Esophagus (tissue), 2 donors: ENCODE measurements around the gene SECISBP2. TPM values are rescaled to one million over a fixed set of nuclear protein-coding genes. Genes with fewer than 3 reads are reported as not detected.

Experiments
- H3K27ac ChIP-seq, 2 donors: one replicate each; pipeline ENCODE4 v1.5.1; 2013; ENCODE audit warnings: low read depth in 2 of 2, mild to moderate bottlenecking in 2 of 2, inconsistent platforms in 1 of 2, low read length in 1 of 2, moderate library complexity in 1 of 2
- H3K27me3 ChIP-seq, 2 donors: one replicate each; pipeline ENCODE4 v1.6.1; 2013; ENCODE audit warnings: low read length in 2 of 2, control low read depth in 1 of 2, mild to moderate bottlenecking in 1 of 2; ENCODE audit not compliant: insufficient read depth in 2 of 2, control insufficient read depth in 1 of 2
- H3K36me3 ChIP-seq, 2 donors: one replicate each; pipeline ENCODE4 v1.6.1; 2013; ENCODE audit warnings: low read length in 1 of 2; ENCODE audit not compliant: control insufficient read depth in 2 of 2, insufficient read depth in 2 of 2
- H3K4me1 ChIP-seq, 2 donors: one replicate each; pipeline ENCODE4 v1.6.1; 2013; ENCODE audit warnings: low read length in 1 of 2; ENCODE audit not compliant: control insufficient read depth in 2 of 2, insufficient read depth in 2 of 2
- H3K4me3 ChIP-seq, 2 donors: one replicate each; pipeline ENCODE4 v1.5.1; 2013; ENCODE audit warnings: low read length in 2 of 2, mild to moderate bottlenecking in 2 of 2, low read depth in 1 of 2, moderate library complexity in 1 of 2
- H3K9me3 ChIP-seq, 2 donors: one replicate each; pipeline ENCODE4 v1.6.1; 2013; ENCODE audit warnings: mild to moderate bottlenecking in 2 of 2, low read depth in 1 of 2, low read length in 1 of 2, moderate library complexity in 1 of 2; ENCODE audit not compliant: control insufficient read depth in 2 of 2, insufficient read depth in 1 of 2
- WGBS, 2 donors: extraction: QIAGEN DNeasy Blood & Tissue Kit; methylation state at CpG; one replicate each; pipeline ENCODE4 v1.1.7; 2013; 5-methylcytosine and 5-hydroxymethylcytosine counted together
- polyA plus RNA-seq, 2 donors: library from polyadenylated mRNA; stranded (reverse); fragments of 200-250 nt; gene quantifications; one replicate each; pipeline ENCODE4 v1.2.3, GENCODE V29; 2013
- donor health status: healthy with polysubstance abuse.
- donor health status: Bipolar disorder and iron deficiency.

Gene SECISBP2
- polyA plus RNA-seq, 2 donors, result 14.0 to 16.0 TPM

DNA sequence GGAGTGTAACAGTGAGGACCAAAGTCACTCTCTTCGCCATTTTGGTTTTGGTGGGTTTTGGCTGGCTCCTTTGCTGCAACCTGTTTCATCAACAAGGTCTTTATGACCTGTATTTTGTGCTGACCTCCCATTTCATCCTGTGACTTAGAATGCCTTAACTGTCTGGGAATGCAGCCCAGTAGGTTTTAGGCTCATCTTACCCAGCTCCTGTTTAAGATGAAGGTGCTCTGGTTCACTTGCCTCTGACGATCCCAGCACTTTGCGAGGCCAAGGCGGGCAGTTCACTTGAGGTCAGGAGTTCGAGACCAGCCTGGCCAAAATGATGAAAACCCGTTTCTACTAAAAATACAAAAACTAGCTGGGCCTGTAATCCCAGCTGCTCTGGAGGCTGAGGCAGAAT is 9.1 kb upstream of the SECISBP2 start:
- peak overlapping the region in 1 of 2 donors; percentile 77 for H3K27ac ChIP-seq
- no peaks in the 10 kb centered on the region for H3K36me3 ChIP-seq
- H3K4me3 ChIP-seq, result no peak overlapping the region
- H3K27me3 ChIP-seq, result no peaks in the 10 kb centered on the region
- no peaks in the 10 kb centered on the region for H3K9me3 ChIP-seq
- no peaks in the 10 kb centered on the region for H3K4me1 ChIP-seq
- WGBS, 2 donors, result 88 to 91% methylated on average over 6 of the region's 6 CpGs

DNA sequence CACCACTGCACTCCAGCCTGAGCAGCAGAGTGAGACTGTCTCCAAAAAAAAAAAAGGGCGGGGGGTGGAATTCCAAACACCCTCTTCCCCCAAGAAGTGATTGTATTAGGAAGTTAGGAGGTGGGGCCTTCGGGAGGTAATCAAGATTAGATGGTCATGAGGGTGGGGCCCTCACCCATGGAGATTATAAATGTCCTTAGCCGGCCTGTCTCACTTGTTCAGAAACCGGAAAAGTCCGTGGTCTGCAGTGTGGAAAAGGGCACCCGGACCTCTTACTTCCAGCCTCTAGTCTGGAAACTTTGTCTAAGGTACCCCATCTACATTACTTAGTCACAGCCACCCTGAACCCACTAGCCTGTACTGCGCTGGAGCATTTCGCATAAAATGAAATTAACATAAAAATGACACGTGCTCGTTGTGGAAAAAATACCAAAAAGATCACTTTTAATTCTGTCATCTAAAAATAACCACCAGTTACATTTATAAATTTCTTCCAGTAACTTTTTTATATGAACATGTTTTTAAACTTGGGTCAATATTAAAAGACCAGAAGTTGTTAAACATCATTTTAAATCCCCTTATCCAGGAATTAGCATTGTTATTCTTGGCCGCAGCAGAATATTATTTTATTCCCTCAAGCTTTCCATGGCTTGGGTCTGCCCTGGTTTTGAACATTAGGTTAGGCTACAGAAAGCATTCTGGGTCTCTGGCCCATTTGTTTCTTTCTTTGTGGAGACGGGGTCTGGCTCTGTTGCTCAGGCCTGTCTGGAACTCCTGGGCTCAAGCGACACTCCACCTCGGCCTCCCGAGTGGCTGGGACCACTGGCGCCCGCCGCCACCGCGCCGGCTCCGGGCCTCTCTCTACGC is 8.5 kb upstream of the SECISBP2 start:
- Histone ChIP-seq H3K36me3 (no peaks in the 10 kb centered on the region), H3K4me3 (peak overlapping the region; percentile 84 to 96), H3K27ac (peak overlapping the region; percentile 99 to 100), H3K27me3 (no peaks in the 10 kb centered on the region), H3K9me3 (no peaks in the 10 kb centered on the region), H3K4me1 (no peaks in the 10 kb centered on the region)
- WGBS, 2 donors, result 16 to 19% methylated on average over 23 of the region's 23 CpGs

DNA sequence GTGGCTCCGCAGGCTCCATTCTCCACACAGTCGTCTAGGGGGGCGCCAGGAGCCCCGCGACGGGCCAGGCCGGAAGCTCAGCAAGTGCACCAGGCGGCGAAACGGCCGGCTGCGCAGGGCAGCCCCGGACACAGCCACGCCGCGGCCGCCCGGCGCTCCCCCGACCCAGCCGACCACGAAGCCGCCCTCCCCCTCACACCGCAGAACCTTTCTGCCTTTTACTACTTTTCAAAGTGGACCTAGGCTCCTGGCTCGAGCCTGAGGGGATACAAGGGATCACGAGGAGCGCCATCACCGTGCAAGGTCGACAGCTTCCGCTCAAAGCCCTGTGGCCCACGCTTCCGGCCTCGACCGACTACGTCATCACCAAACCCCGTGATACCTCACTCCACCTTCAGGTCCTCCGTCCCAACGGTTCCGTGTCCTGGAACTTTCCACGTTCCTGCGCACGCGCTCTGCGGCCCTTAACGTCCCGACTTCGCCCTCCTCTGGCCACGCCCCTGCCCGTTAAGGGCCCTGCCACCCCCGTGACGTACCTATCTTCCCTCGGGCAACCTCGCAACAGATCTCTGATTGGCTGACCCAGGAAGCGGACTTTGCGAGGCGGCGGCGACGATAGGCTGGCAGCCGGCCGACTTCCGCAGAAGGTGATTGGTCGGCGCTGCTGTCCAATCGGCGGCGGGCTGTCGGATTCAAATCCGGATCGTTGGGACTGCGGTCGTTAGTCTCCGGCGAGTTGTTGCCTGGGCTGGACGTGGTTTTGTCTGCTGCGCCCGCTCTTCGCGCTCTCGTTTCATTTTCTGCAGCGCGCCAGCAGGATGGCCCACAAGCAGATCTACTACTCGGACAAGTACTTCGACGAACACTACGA is 7.6 kb upstream of the SECISBP2 start, which contains the start of gene CKS2:
Gene CKS2 (plus strand): TSS at position 721 of the 871 bp plus-strand sequence. CDS start 98 bp downstream, at position 819.
- no peaks in the 10 kb centered on the region for H3K36me3 ChIP-seq
- 0% methylated on average over 79 to 86 of the region's 86 CpGs for WGBS, 2 donors
- no peaks in the 10 kb centered on the region for H3K27me3 ChIP-seq

DNA sequence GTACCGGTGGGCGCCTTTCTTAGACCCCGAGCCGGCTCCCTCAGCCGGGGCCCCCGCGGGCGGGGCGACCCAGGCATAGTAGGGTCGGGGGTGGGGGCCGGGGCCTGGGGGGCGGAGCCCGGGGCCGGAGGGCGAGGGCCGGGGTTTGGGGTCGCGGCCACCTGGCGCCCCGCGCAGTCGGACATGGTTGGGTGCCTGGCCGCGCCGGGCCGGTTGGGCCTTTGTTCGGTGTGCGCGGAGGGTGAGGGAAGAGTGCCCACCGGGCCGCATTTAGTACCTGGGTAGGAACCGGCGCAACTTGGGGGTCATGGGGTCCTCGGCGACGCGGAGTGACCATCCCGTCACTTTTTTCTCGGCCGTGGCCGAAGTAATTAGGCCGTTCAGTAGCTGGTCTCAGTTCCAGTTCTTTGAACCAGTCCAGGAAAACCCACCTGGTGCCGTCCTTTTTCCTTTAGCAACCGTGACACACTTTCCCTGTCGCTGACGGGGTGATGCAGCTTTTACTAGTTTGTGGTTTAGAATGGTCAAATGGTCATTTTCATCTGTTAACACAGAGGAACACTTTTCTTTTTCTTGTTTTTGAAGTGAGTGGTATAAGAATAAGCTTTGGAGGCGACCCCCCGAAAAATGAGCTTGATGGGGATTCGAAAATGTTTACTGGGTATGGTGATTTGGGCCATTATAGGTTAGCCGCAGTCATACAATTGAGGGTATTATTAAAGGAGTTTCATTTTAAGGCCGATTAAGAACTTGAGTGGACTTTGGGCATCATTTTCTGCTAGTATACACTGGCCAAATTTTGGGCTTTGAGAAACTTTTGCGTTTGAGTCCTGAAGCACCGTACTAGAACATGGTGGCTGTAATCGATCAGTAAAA is 6.7 kb upstream of the SECISBP2 start:
- H3K27ac ChIP-seq, result peak overlapping the region; percentile 79 to 82

More for the DNA sequence above, 7.6 kb upstream of the SECISBP2 start, which contains the start of gene CKS2:
- peak within 1 kb of the TSS; percentile 84 to 96 for H3K4me3 ChIP-seq
- peak within 1 kb of the TSS; percentile 99 to 100 for H3K27ac ChIP-seq
- no peaks in the 10 kb centered on the region for H3K9me3 ChIP-seq
- H3K4me1 ChIP-seq, result no peaks in the 10 kb centered on the region

DNA sequence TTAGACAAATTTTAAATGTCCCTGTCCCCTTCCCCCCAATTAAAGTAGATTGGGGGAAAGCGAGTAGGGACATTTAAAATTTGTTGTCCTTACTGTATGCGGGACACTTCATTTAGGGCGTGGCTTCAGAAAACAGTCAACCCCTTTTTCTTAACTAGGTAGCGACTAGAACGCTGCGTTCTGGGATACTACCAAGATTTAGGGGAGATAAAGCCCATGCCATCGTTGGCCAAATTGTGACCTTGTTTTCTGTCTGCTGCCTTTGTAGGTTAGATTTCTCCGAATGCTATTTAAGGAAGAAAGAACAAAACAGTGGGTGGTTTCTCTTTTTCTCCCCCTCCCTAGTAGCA is 6.1 kb upstream of the SECISBP2 start:
- Histone ChIP-seq H3K36me3 (no peaks in the 10 kb centered on the region), H3K9me3 (no peaks in the 10 kb centered on the region), H3K27me3 (no peaks in the 10 kb centered on the region), H3K4me1 (no peaks in the 10 kb centered on the region), H3K27ac (no peak overlapping the region), H3K4me3 (peak overlapping the region; percentile 64 to 77)
- WGBS, 2 donors, result 1 to 2% methylated on average over 8 of the region's 8 CpGs

More for the DNA sequence above, 6.7 kb upstream of the SECISBP2 start:
- Histone ChIP-seq H3K36me3 (no peaks in the 10 kb centered on the region), H3K4me3 (peak overlapping the region; percentile 64 to 77), H3K4me1 (no peaks in the 10 kb centered on the region), H3K27me3 (no peaks in the 10 kb centered on the region), H3K9me3 (no peaks in the 10 kb centered on the region)
- 0 to 1% methylated on average over 54 of the region's 54 CpGs for WGBS, 2 donors

DNA sequence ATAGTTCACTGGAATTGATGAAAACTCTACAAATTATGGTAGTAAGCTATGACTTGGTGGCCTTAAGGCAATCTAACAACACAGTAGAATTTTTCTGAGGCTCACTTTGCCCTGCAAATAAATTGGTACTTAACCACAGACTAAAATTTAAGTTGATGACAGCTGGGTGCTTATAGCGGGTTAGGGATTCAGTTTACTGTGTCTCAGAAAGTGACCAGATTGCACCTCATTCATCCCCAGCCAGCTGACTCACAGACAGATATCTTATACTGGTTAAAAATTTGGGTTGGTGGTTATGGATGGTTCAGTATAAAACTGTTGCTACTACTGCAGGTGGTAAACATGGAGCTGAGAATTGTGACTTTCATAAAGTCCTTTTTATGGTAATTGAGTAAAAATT is 4.5 kb upstream of the SECISBP2 start:
- no peak overlapping the region for H3K4me3 ChIP-seq
- WGBS, 2 donors, result 70 to 79% methylated on average over 1 of the region's 1 CpG
- H3K27ac ChIP-seq, result no peak overlapping the region
- no peaks in the 10 kb centered on the region for H3K9me3 ChIP-seq
- H3K27me3 ChIP-seq, result no peaks in the 10 kb centered on the region
- no peaks in the 10 kb centered on the region for H3K4me1 ChIP-seq
- H3K36me3 ChIP-seq, result no peaks in the 10 kb centered on the region

DNA sequence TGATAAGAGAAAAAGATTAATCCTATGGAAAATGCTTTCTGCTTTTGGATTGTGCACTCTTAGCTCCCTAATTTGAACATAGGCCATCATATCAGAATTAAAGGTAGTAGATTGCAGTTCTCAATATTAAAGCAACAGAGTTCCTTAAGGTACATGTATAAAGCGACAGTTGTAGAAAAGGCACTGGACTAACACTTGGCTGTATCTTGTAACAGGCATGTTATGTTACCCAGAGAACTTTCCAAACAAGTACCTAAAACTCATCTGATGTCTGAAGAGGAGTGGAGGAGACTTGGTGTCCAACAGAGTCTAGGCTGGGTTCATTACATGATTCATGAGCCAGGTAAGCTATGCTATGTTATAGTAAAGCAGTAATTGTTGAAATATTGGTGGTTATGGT is 3.3 kb upstream of the SECISBP2 start:
- H3K27me3 ChIP-seq, result no peaks in the 10 kb centered on the region
- H3K36me3 ChIP-seq, result no peaks in the 10 kb centered on the region
- H3K4me3 ChIP-seq, result no peak overlapping the region
- H3K4me1 ChIP-seq, result no peaks in the 10 kb centered on the region
- H3K27ac ChIP-seq, result no peak overlapping the region
- no peaks in the 10 kb centered on the region for H3K9me3 ChIP-seq
- 95 to 97% methylated on average over 1 of the region's 1 CpG for whole genome bisulfite sequencing, 2 donors

DNA sequence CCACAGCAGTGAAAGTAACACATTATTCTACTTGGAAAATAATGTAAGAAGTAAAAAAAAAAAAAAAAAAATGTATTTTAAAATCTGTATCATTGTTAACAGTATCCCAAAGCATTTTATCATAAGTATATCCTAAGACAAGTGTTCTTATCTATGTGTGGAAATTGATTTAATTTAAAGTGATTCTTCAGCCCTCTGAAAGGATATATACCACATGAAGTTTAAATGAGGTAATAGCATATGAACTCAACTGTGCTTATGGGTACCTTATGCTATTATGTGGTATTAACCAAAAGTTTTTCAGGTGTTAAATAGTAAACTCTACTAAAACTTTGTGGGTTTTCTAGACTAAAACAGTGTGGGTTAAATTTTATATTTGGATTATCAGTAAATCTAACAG is 2.8 kb upstream of the SECISBP2 start:
- H3K4me3 ChIP-seq, result no peak overlapping the region
- no peaks in the 10 kb centered on the region for H3K36me3 ChIP-seq
- H3K27ac ChIP-seq, result no peak overlapping the region
- H3K9me3 ChIP-seq, result no peaks in the 10 kb centered on the region
- no peaks in the 10 kb centered on the region for H3K4me1 ChIP-seq
- H3K27me3 ChIP-seq, result no peaks in the 10 kb centered on the region

DNA sequence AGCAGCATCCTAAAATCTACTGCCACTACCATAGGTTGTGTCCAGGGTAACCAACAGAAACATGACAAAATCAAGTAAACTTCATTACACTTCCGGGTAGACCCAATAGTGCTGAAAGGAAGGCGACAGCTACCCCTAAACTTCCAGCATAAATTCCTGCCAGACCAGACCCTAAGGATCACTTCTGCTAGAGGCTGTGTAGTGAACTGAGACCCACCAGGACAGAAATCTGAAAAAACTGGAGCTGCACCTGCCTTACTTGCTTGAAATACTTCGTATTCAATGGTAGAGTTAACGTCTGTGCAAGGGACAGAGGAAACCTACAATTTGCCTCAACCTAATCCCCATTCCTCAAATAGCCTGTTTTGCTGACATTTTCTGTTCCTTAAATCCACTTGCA is 1.0 kb upstream of the SECISBP2 start:
- WGBS, 2 donors, result 88 to 91% methylated on average over 4 of the region's 4 CpGs
- Histone ChIP-seq H3K36me3 (no peaks in the 10 kb centered on the region), H3K4me3 (peak overlapping the region in 1 of 2 donors; percentile 71), H3K27ac (peak overlapping the region in 1 of 2 donors; percentile 60), H3K27me3 (no peaks in the 10 kb centered on the region), H3K4me1 (no peaks in the 10 kb centered on the region), H3K9me3 (no peaks in the 10 kb centered on the region)
